ENCODE results near the gene RUSF1. TPM values are rescaled to one million over a fixed set of nuclear protein-coding genes. Genes with fewer than 3 reads are reported as not detected.
"Not testable (repeated sequence)": the region's sequence is repeated elsewhere in the genome, so short reads cannot be mapped to it uniquely, and the experiment has no call there.

Gene RUSF1
- total RNA-seq, result 10 to 100 TPM; 25.6 to 36.6 TPM
- long read RNA-seq, transcript C16orf58-201 (13 exons, 2,793 nt), result major isoform, 19 of 35 reads
- long read RNA-seq, partial matches to known transcripts, result 4 of 35 reads
- long read RNA-seq, other reads (novel, unspliced or antisense), result 11 of 35 reads

GRCh38 chr16:31507929-31508705 lies at the start of gene RUSF1:
RUSF1 (minus strand) TSS chr16:31508391; CDS start chr16:31508373, 18 bp downstream.
- DNase-seq, result peak; percentile 94
- intact Hi-C loops (cut with DNase I), result loop anchor here in 1 of 2 donors (10.0 kb wide), 2 partner anchors 207 to 367 kb away; partner anchors contain the start of gene ZNF267
- peak; percentile 95 to 97 for ATAC-seq

- intact Hi-C loops (cut with DNase I), result no loop called here
- no peak for ATAC-seq
- DNase-seq, result no peak
Observed at GRCh38 chr16:31542763-31543162, 34.6 kb upstream of the RUSF1 start.

GRCh38 chr16:31539762-31540161 lies 31.6 kb upstream of the RUSF1 start:
- ATAC-seq; intact Hi-C loops (cut with DNase I); DNase-seq: not testable (repeated sequence)

- intact Hi-C loops (cut with DNase I); ATAC-seq; DNase-seq: not testable (repeated sequence)
Observed at GRCh38 chr16:31538243-31538598, 30.0 kb upstream of the RUSF1 start.

- no peak for DNase-seq
- peak; percentile 19 to 78 for ATAC-seq
- intact Hi-C loops (cut with DNase I), result no loop called here
Observed at GRCh38 chr16:31537362-31538242, 29.4 kb upstream of the RUSF1 start.

- ATAC-seq (no peak), DNase-seq (no peak)
- intact Hi-C loops (cut with DNase I), result no loop called here
Observed at GRCh38 chr16:31536804-31537361, 28.7 kb upstream of the RUSF1 start.

GRCh38 chr16:31535737-31536136 lies 27.5 kb upstream of the RUSF1 start:
- ATAC-seq (no peak), DNase-seq (no peak)
- intact Hi-C loops (cut with DNase I), result no loop called here

GRCh38 chr16:31532896-31533295 lies 24.7 kb upstream of the RUSF1 start:
- ATAC-seq (no peak), DNase-seq (no peak)
- intact Hi-C loops (cut with DNase I), result no loop called here

GRCh38 chr16:31532120-31532519 lies 23.9 kb upstream of the RUSF1 start:
- ATAC-seq, result no peak
- intact Hi-C loops (cut with DNase I), result no loop called here
- DNase-seq, result no peak

- DNase-seq (no peak), ATAC-seq (no peak)
- intact Hi-C loops (cut with DNase I), result no loop called here
Observed at GRCh38 chr16:31531096-31531495, 22.9 kb upstream of the RUSF1 start.

GRCh38 chr16:31530405-31530804 lies 22.2 kb upstream of the RUSF1 start:
- DNase-seq (no peak), ATAC-seq (no peak)
- intact Hi-C loops (cut with DNase I), result no loop called here

- DNase-seq (no peak), ATAC-seq (peak in 1 of 2 donors; percentile 18)
- intact Hi-C loops (cut with DNase I), result no loop called here
Observed at GRCh38 chr16:31529937-31530312, 21.7 kb upstream of the RUSF1 start.

- intact Hi-C loops (cut with DNase I), result no loop called here
- ATAC-seq, result peak; percentile 57 to 60
- no peak for DNase-seq
Observed at GRCh38 chr16:31529108-31529936, 21.1 kb upstream of the RUSF1 start.

- ATAC-seq, result peak in 1 of 2 donors; percentile 21
- intact Hi-C loops (cut with DNase I), result no loop called here
- DNase-seq, result no peak
Observed at GRCh38 chr16:31528523-31529107, 20.4 kb upstream of the RUSF1 start.

- intact Hi-C loops (cut with DNase I), result no loop called here
- no peak for DNase-seq
- ATAC-seq, result no peak
Observed at GRCh38 chr16:31527734-31528274, 19.6 kb upstream of the RUSF1 start, which contains the start of gene AHSP. AHSP (plus strand) TSS chr16:31527900; CDS start chr16:31528140, 240 bp downstream.

- intact Hi-C loops (cut with DNase I), result no loop called here
- DNase-seq, result no peak
- ATAC-seq, result no peak
Observed at GRCh38 chr16:31525113-31525512, 16.9 kb upstream of the RUSF1 start.

- DNase-seq; intact Hi-C loops (cut with DNase I); ATAC-seq: not testable (repeated sequence)
Observed at GRCh38 chr16:31523768-31524167, 15.6 kb upstream of the RUSF1 start.

- DNase-seq, result no peak
- no peak for ATAC-seq
- intact Hi-C loops (cut with DNase I), result no loop called here
Observed at GRCh38 chr16:31522071-31522470, 13.9 kb upstream of the RUSF1 start.

All from left cardiac atrium (tissue), 4 donors.